Peyer's patch (tissue), 4 donors: ENCODE measurements around the gene XPA. TPM values are rescaled to one million over a fixed set of nuclear protein-coding genes. Genes with fewer than 3 reads are reported as not detected.

Source experiments
- DNase-seq, 3 donors: peaks; one replicate each; pipeline ENCODE4 v3.0.0-alpha.2; 2017 to 2019
- H3K27ac ChIP-seq, 4 donors: fragments of 200-600 bp; sonication (generic); one replicate each; pipeline ENCODE4 v1.5.1; 2016 to 2019
- H3K27me3 ChIP-seq, 2 donors: fragments of 200-600 bp; sonication (generic); one replicate each; pipeline ENCODE4 v1.5.1; 2019
- H3K36me3 ChIP-seq, 3 donors: fragments of 200-600 bp; sonication (generic); one replicate each; pipeline ENCODE4 v1.5.1; 2016 to 2019
- H3K4me1 ChIP-seq, 4 donors: fragments of 200-600 bp; sonication (generic); one replicate each; pipeline ENCODE4 v1.5.1; 2016 to 2019
- H3K4me3 ChIP-seq, 4 donors: fragments of 200-600 bp; sonication (generic); 1 replicate in 3 of 4; 2 replicates in 1 of 4; pipeline ENCODE4 v1.5.1; 2016 to 2019; ENCODE audit warnings: mild to moderate bottlenecking in 1 of 4
- H3K9me3 ChIP-seq, 4 donors: fragments of 200-600 bp; sonication (generic); one replicate each; pipeline ENCODE4 v1.5.1; 2016 to 2019; ENCODE audit warnings: mild to moderate bottlenecking in 1 of 4
- CTCF ChIP-seq, 6 experiments: fragments of 450-650 bp in 4 of 6; fragments of 200-600 bp in 2 of 6; sonication (generic) in 1 of 6; IDR thresholded peaks; one replicate each; pipeline ENCODE4 v1.5.1; 2017 to 2019; ENCODE audit warnings: antibody characterized with exemption in 6 of 6, mild to moderate bottlenecking in 3 of 6, moderate library complexity in 1 of 6
- POLR2A ChIP-seq, 2 donors: fragments of 450-650 bp; IDR thresholded peaks; one replicate each; pipeline ENCODE4 v1.5.1; 2017; ENCODE audit warnings: antibody characterized with exemption in 2 of 2, mild to moderate bottlenecking in 2 of 2, moderate library complexity in 2 of 2
- total RNA-seq, 4 donors: library from RNA; depleted of rRNA; stranded (reverse); fragments of >200 nt; gene quantifications; one replicate each; pipeline ENCODE4 v1.1.0, GENCODE V29; 2016

Gene XPA
- total RNA-seq, 4 donors from 2014 or later: 12.6 to 18.8 (median 14.3) TPM

GRCh38 chr9:97630591-97630990 is 66.5 kb downstream of the XPA start:
- no peak for DNase-seq
- H3K9me3 ChIP-seq: no peaks in the 10 kb centered on the region
- H3K36me3 ChIP-seq: peaks cover 0 to 3% (median 0%) of the 10 kb centered on the region in 3 donors
- TF ChIP-seq CTCF (IDR thresholded peaks at IDR 0.05) (no peak), POLR2A (IDR thresholded peaks at IDR 0.05) (no peak)
- H3K27me3 ChIP-seq: no peaks in the 10 kb centered on the region
- no peak overlapping the region for H3K4me3 ChIP-seq
- no peak overlapping the region for H3K27ac ChIP-seq
- H3K4me1 ChIP-seq: peaks cover 0 to 23% (median 0%) of the 10 kb centered on the region in 4 donors

- H3K9me3 ChIP-seq: no peaks in the 10 kb centered on the region
- H3K4me1 ChIP-seq: peaks cover 0 to 12% (median 0%) of the 10 kb centered on the region in 4 donors
- no peak overlapping the region for H3K4me3 ChIP-seq
- no peak for TF ChIP-seq CTCF (IDR thresholded peaks at IDR 0.05)
- TF ChIP-seq POLR2A (IDR thresholded peaks at IDR 0.05): no peak
- DNase-seq: no peak
- H3K27me3 ChIP-seq: no peaks in the 10 kb centered on the region
- peaks cover 0 to 11% (median 0%) of the 10 kb centered on the region in 3 donors for H3K36me3 ChIP-seq
- no peak overlapping the region for H3K27ac ChIP-seq
Measured at GRCh38 chr9:97629156-97629555, 68.0 kb downstream of the XPA start.

GRCh38 chr9:97628668-97629067 is 68.5 kb downstream of the XPA start:
- H3K9me3 ChIP-seq: no peaks in the 10 kb centered on the region
- DNase-seq: no peak
- no peak for TF ChIP-seq POLR2A (IDR thresholded peaks at IDR 0.05)
- TF ChIP-seq CTCF (IDR thresholded peaks at IDR 0.05): no peak
- H3K36me3 ChIP-seq: peaks cover 0 to 11% (median 0%) of the 10 kb centered on the region in 3 donors
- no peak overlapping the region for H3K27ac ChIP-seq
- H3K4me1 ChIP-seq: peaks cover 0 to 12% (median 0%) of the 10 kb centered on the region in 4 donors
- no peaks in the 10 kb centered on the region for H3K27me3 ChIP-seq
- no peak overlapping the region for H3K4me3 ChIP-seq

- Histone ChIP-seq H3K27ac (peak overlapping the region in 2 of 4 donors; percentile 2 to 40), H3K4me3 (no peak overlapping the region), H3K27me3 (no peaks in the 10 kb centered on the region), H3K9me3 (no peaks in the 10 kb centered on the region), H3K36me3 (peaks cover 0 to 16% (median 0%) of the 10 kb centered on the region in 3 donors), H3K4me1 (peaks cover 0 to 12% (median 0%) of the 10 kb centered on the region in 4 donors)
- TF ChIP-seq POLR2A (IDR thresholded peaks at IDR 0.05) (no peak), CTCF (IDR thresholded peaks at IDR 0.05) (no peak)
- no peak for DNase-seq
Measured at GRCh38 chr9:97627624-97628023, 69.5 kb downstream of the XPA start.

GRCh38 chr9:97625620-97626019 is 71.5 kb downstream of the XPA start:
- no peaks in the 10 kb centered on the region for H3K9me3 ChIP-seq
- TF ChIP-seq CTCF (IDR thresholded peaks at IDR 0.05): no peak
- TF ChIP-seq POLR2A (IDR thresholded peaks at IDR 0.05): no peak

More at GRCh38 chr9:97625620-97626019, 71.5 kb downstream of the XPA start:
- no peak overlapping the region for H3K4me3 ChIP-seq
- DNase-seq: no peak
- H3K36me3 ChIP-seq: peaks cover 0 to 23% (median 0%) of the 10 kb centered on the region in 3 donors
- no peak overlapping the region for H3K27ac ChIP-seq
- H3K27me3 ChIP-seq: no peaks in the 10 kb centered on the region
- H3K4me1 ChIP-seq: no peaks in the 10 kb centered on the region

Other genes with a start within 250 kb of the XPA start
- gene TMOD1, start 195.7 kb downstream of the XPA start, total RNA-seq: 10 to 100 TPM in 1 of 4 donors, 1 to 10 TPM in 3; 2.6 to 15.7 (median 4.9) TPM
- 10 to 100 TPM; 17.2 to 32.2 (median 21.8) TPM for gene TSTD2, start 64.0 kb downstream of the XPA start, total RNA-seq
- 10 to 100 TPM; 26.3 to 61.1 (median 28.1) TPM for gene NCBP1, start 63.5 kb downstream of the XPA start, total RNA-seq
- not detected for gene FOXE1, start 155.9 kb upstream of the XPA start, total RNA-seq
- 100 to 1,000 TPM in 1 of 4 donors, 10 to 100 TPM in 3; 25.7 to 104 (median 29.3) TPM for gene TRMO, start 225.2 kb upstream of the XPA start, total RNA-seq
- not detected for gene HEMGN, start 240.8 kb upstream of the XPA start, total RNA-seq